ENCODE measurements around the gene CHST13. TPM values are rescaled to one million over a fixed set of nuclear protein-coding genes. Genes with fewer than 3 reads are reported as not detected.

The CHST13 gene
- total RNA-seq, 1 experiment from 2014 or later, result 0.91 TPM

GRCh38 chr3:126551121-126551838, 27.3 kb downstream of the CHST13 start (continued):
- no peak for TF ChIP-seq FOSL1 (IDR thresholded peaks at IDR 0.05; ENCODE audit: low read depth)

GRCh38 chr3:126551839-126552687, 28.1 kb downstream of the CHST13 start:
- BruUV-seq (replicated peaks), result no TSS peak
- TF ChIP-seq POLR2A (IDR thresholded peaks at IDR 0.05; ENCODE audit: borderline replicate concordance, extremely low read depth, insufficient read depth, insufficient read length), result no peak
- no peak for TF ChIP-seq TCF7L2 (IDR thresholded peaks at IDR 0.05; ENCODE audit: borderline replicate concordance, extremely low read depth, insufficient read depth, insufficient read length)
- TF ChIP-seq MAX (IDR thresholded peaks at IDR 0.05), result no peak
- no peak for TF ChIP-seq ZFX (IDR thresholded peaks at IDR 0.05)
- TF ChIP-seq REST (IDR thresholded peaks at IDR 0.05; ENCODE audit: low read depth), result no peak
- no peak for TF ChIP-seq RAD21 (IDR thresholded peaks at IDR 0.05; ENCODE audit: low read depth)
- RAD21 ChIA-PET (ENCODE audit: low non-redundant PET in 1 of 2, low total read pairs in 2 of 2, uncharacterized antibody in 2 of 2, unreplicated experiment in 2 of 2), result no interaction called here
- POLR2A ChIA-PET, result no interaction called here
- Histone ChIP-seq H3K9ac (ENCODE audit: low read length) (no peak overlapping the region), H3K27me3 (ENCODE audit: insufficient read depth, low read length) (peaks cover 2% of the 10 kb centered on the region; the same call in 1 of the 2 replicates), H3K4me1 (ENCODE audit: control insufficient read depth in 1 of 2, insufficient read depth in 2 of 2, low read length in 2 of 2) (no peaks in the 10 kb centered on the region), H3K9me2 (ENCODE audit: insufficient read depth) (no peaks in the 10 kb centered on the region), H3K36me3 (ENCODE audit: control insufficient read depth in 1 of 2, insufficient read depth in 2 of 2, low read length in 2 of 2) (no peaks in the 10 kb centered on the region), H3K79me2 (ENCODE audit: insufficient read depth, low read length) (no peaks in the 10 kb centered on the region), H4K20me1 (ENCODE audit: insufficient read depth) (no peaks in the 10 kb centered on the region), H3K4me2 (ENCODE audit: low read length) (no peak overlapping the region), H3K27ac (ENCODE audit: low read depth, low read length) (no peak overlapping the region), H3K9me3 (ENCODE audit: control insufficient read depth in 1 of 2, insufficient read depth in 1 of 2, low read depth in 1 of 2, low read length in 2 of 2) (no peaks in the 10 kb centered on the region), H3K4me3 (replicated peaks in 1 of 2; ENCODE audit: low read depth in 1 of 2, low read length in 2 of 2) (no peak overlapping the region), H2AFZ (ENCODE audit: low read depth, low read length, poor library complexity, severe bottlenecking) (no peak overlapping the region)
- DNase-seq (ENCODE audit: low read depth, low spot score) (no peak), ATAC-seq (no peak)
- CTCF ChIA-PET, result no interaction called here
- intact Hi-C loops (cut with micrococcal nuclease), result no loop called here

Measured in HCT116 (cell line).